K562 (cell line): ENCODE results near the gene BIRC7. TPM values are rescaled to one million over a fixed set of nuclear protein-coding genes. Genes with fewer than 3 reads are reported as not detected.
A peak's percentile ranks its signal among the peaks of the same experiment; 100 is the strongest.

Experiments used
- ATAC-seq: fragments of 200-7000 bp; cut with Tn5 transposase; 3 replicates; pipeline ENCODE4 v1.9.1; 2020; ENCODE audit warnings: moderate library complexity
- BruUV-seq: library from RNA; stranded (reverse); fragments of 400-500 nt; replicated peaks from 2 replicates; lab custom pipeline; 2021; lab: Mats Ljungman, UMichigan
- CTCF ChIA-PET: fragments of 300-600 bp; formaldehyde crosslinking; extraction: SDS; loops from one replicate; lab custom pipeline; 2021; ENCODE audit warnings: low intra/inter-chr PET ratio; lab: Yijun Ruan, JAX
- POLR2A ChIA-PET: fragments of 300-600, 350-650 bp; sonication (Branson Sonifier 250); formaldehyde crosslinking; extraction: SDS; loops from one replicate; lab custom pipeline; 2021; ENCODE audit warnings: antibody characterized with exemption, inconsistent platforms; lab: Yijun Ruan, JAX
- DNase-seq, 4 experiments: peaks; one replicate each; pipeline versions ENCODE4 v3.0.0 to v3.0.0-alpha.2; 2011 to 2018; ENCODE audit warnings: low spot score in 3 of 4, mixed read lengths in 3 of 4; ENCODE audit errors: extremely low read depth in 1 of 4
- FAIRE-seq: peaks from 2 replicates; lab custom pipeline; 2011; peaks lifted over from hg19 to GRCh38; lab: Jason Lieb, UNC
- H2AFZ ChIP-seq: 2 replicates; pipeline ENCODE4 v1.6.0; 2011; ENCODE audit warnings: low read depth, low read length, control low read depth, inconsistent platforms
- H3K27ac ChIP-seq: fragments of 200-600 bp; 3 replicates; pipeline ENCODE4 v1.8.0; 2011; ENCODE audit warnings: low read depth, mild to moderate bottlenecking, control low read depth, inconsistent platforms, low read length, moderate library complexity, mixed read lengths; ENCODE audit errors: extremely low read depth
- H3K27me3 ChIP-seq, 2 experiments: fragments of 300-600 bp in 1 of 2; 2 replicates in 1 of 2; 3 replicates in 1 of 2; pipeline versions ENCODE4 v1.6.0 to v1.8.0; 2011; ENCODE audit warnings: inconsistent platforms in 2 of 2, low read length in 2 of 2, mild to moderate bottlenecking in 1 of 2, mixed read lengths in 1 of 2, moderate library complexity in 1 of 2; ENCODE audit not compliant: control insufficient read depth in 2 of 2, insufficient read depth in 2 of 2
- H3K36me3 ChIP-seq: fragments of 300-600 bp; 3 replicates; pipeline ENCODE4 v1.8.0; 2011; ENCODE audit warnings: mild to moderate bottlenecking, low read length, inconsistent platforms; ENCODE audit not compliant: control insufficient read depth, insufficient read depth
- H3K4me1 ChIP-seq, 2 experiments: fragments of 200-600 bp in 1 of 2; replicated peaks in 1 of 2; 2 replicates in 1 of 2; 3 replicates in 1 of 2; pipeline versions ENCODE4 v1.5.1 to v1.8.0; 2011; ENCODE audit warnings: inconsistent platforms in 2 of 2, low read length in 2 of 2, mild to moderate bottlenecking in 1 of 2, mixed read lengths in 1 of 2, moderate library complexity in 1 of 2; ENCODE audit not compliant: control insufficient read depth in 2 of 2, insufficient read depth in 2 of 2
- H3K4me2 ChIP-seq: 2 replicates; pipeline ENCODE4 v1.6.1; 2011; ENCODE audit warnings: low read length, control low read depth, inconsistent platforms, mixed read lengths; ENCODE audit not compliant: insufficient read depth
- H3K4me3 ChIP-seq: fragments of 200-600 bp; sonication (generic), shearing (Covaris generic); 2 replicates; pipeline ENCODE4 v1.5.1; 2016; ENCODE audit warnings: control low read depth, inconsistent platforms
- H3K79me2 ChIP-seq: fragments of 200-600 bp; 3 replicates; pipeline ENCODE4 v1.8.0; 2011; ENCODE audit warnings: low read length, inconsistent platforms; ENCODE audit not compliant: control insufficient read depth, insufficient read depth
- H3K9ac ChIP-seq, 2 experiments: 2 replicates each; pipeline versions ENCODE4 v1.6.0 to v1.6.1; 2011; ENCODE audit warnings: low read depth in 2 of 2, low read length in 2 of 2, control low read depth in 1 of 2, inconsistent platforms in 1 of 2, mild to moderate bottlenecking in 1 of 2, mixed read lengths in 1 of 2; ENCODE audit not compliant: insufficient read depth in 1 of 2
- H3K9me1 ChIP-seq: one replicate; pipeline ENCODE4 v1.6.0; 2011; ENCODE audit warnings: inconsistent platforms, mild to moderate bottlenecking, low read length, moderate library complexity; ENCODE audit not compliant: control insufficient read depth, insufficient read depth
- H3K9me3 ChIP-seq: replicated peaks from 2 replicates; pipeline ENCODE4 v1.5.1; 2011; ENCODE audit warnings: low read depth, low read length, inconsistent platforms; ENCODE audit not compliant: control insufficient read depth, insufficient read depth
- H4K20me1 ChIP-seq: replicated peaks from 2 replicates; pipeline ENCODE4 v1.6.1; 2011; ENCODE audit warnings: low read length, inconsistent platforms, mixed read lengths; ENCODE audit not compliant: control insufficient read depth, insufficient read depth
- BRCA1 ChIP-seq, 2 experiments: fragments of 450-650 bp in 1 of 2; sonication (generic) in 1 of 2; formaldehyde crosslinking in 1 of 2; IDR thresholded peaks; 2 replicates each; pipeline versions ENCODE4 v1.5.0 to v1.6.1; 2017 to 2020; ENCODE audit warnings: mild to moderate bottlenecking in 1 of 2, missing genetic modification reagents in 1 of 2
- HSF4 ChIP-seq: fragments of 250-450 bp; sonication (Bioruptor Pico); IDR thresholded peaks from 2 replicates; pipeline ENCODE4 v2.1.2; 2022; ENCODE audit warnings: mild to moderate bottlenecking, moderate library complexity, borderline replicate concordance
- PRMT5 ChIP-seq: sonication (generic); formaldehyde crosslinking; IDR thresholded peaks from 2 replicates; pipeline ENCODE4 v1.5.0; 2020; ENCODE audit warnings: missing genetic modification reagents
- WGBS: fragments of 100-300 bp; shearing (Covaris generic); methylation state at CpG from one replicate; pipeline ENCODE4 v1.1.6; 2016; ENCODE audit warnings: low coverage, mixed read lengths; ENCODE audit not compliant: insufficient coverage; ENCODE audit errors: missing lambda C conversion rate; 5-methylcytosine and 5-hydroxymethylcytosine counted together
- in situ Hi-C: fragments of 300-500 bp; cut with MboI; formaldehyde crosslinking; loops from 4 replicates; pipeline ENCODE4 v1.15.0; 2018; ENCODE audit warnings: inconsistent platforms, mixed read lengths
- intact Hi-C: fragments of 100-400 bp; cut with micrococcal nuclease; formaldehyde crosslinking; loops from 2 replicates; pipeline ENCODE4 v1.14.2; 2022
- polyA plus RNA-seq, 8 experiments: library from polyadenylated mRNA; depleted of rRNA in 4 of 8; stranded (reverse) in 5 of 8; unstranded in 3 of 8; fragments of >200 nt; fragmentation: Nextera tagmentation in 2 of 8; fragmentation: Illumina TruSeq in 1 of 8; extraction: Ambion mirVana in 2 of 8; extraction: Trizol in 1 of 8; gene quantifications; 2 replicates each; pipeline versions ENCODE4 v1.2.1 to v1.2.3, GENCODE V29; 2011 to 2014; ENCODE audit warnings: inconsistent platforms in 1 of 8, missing spikeins in 1 of 8
- total RNA-seq, 7 experiments: library from RNA; depleted of rRNA in 6 of 7; stranded (reverse); fragments of >200 nt in 6 of 7; fragmentation: Illumina TruSeq in 2 of 7; extraction: Trizol in 2 of 7; gene quantifications; 2 replicates each; pipeline versions ENCODE4 v1.2.1 to v1.2.3, GENCODE V29; 2011 to 2021; ENCODE audit warnings: low replicate concordance in 1 of 7
- TF ChIP-seq, protein P1 (sequence below): fragments of 200-600 bp; sonication (generic); IDR thresholded peaks from one replicate; pipeline ENCODE4 v1.6.1; 2012; ENCODE audit warnings: mild to moderate bottlenecking, low read depth, low read length, inconsistent platforms

Gene BIRC7
- total and polyA plus RNA-seq, 9 of the 15 experiments (the other 6 are each of a cell fraction or from before 2014, with no cell fraction given) = 0.14 to 0.19 (median 0.16) TPM; not detected in 5

GRCh38 chr20:63223826-63224207 lies 11.9 kb upstream of the BIRC7 start:
- TF ChIP-seq, protein P1, sequence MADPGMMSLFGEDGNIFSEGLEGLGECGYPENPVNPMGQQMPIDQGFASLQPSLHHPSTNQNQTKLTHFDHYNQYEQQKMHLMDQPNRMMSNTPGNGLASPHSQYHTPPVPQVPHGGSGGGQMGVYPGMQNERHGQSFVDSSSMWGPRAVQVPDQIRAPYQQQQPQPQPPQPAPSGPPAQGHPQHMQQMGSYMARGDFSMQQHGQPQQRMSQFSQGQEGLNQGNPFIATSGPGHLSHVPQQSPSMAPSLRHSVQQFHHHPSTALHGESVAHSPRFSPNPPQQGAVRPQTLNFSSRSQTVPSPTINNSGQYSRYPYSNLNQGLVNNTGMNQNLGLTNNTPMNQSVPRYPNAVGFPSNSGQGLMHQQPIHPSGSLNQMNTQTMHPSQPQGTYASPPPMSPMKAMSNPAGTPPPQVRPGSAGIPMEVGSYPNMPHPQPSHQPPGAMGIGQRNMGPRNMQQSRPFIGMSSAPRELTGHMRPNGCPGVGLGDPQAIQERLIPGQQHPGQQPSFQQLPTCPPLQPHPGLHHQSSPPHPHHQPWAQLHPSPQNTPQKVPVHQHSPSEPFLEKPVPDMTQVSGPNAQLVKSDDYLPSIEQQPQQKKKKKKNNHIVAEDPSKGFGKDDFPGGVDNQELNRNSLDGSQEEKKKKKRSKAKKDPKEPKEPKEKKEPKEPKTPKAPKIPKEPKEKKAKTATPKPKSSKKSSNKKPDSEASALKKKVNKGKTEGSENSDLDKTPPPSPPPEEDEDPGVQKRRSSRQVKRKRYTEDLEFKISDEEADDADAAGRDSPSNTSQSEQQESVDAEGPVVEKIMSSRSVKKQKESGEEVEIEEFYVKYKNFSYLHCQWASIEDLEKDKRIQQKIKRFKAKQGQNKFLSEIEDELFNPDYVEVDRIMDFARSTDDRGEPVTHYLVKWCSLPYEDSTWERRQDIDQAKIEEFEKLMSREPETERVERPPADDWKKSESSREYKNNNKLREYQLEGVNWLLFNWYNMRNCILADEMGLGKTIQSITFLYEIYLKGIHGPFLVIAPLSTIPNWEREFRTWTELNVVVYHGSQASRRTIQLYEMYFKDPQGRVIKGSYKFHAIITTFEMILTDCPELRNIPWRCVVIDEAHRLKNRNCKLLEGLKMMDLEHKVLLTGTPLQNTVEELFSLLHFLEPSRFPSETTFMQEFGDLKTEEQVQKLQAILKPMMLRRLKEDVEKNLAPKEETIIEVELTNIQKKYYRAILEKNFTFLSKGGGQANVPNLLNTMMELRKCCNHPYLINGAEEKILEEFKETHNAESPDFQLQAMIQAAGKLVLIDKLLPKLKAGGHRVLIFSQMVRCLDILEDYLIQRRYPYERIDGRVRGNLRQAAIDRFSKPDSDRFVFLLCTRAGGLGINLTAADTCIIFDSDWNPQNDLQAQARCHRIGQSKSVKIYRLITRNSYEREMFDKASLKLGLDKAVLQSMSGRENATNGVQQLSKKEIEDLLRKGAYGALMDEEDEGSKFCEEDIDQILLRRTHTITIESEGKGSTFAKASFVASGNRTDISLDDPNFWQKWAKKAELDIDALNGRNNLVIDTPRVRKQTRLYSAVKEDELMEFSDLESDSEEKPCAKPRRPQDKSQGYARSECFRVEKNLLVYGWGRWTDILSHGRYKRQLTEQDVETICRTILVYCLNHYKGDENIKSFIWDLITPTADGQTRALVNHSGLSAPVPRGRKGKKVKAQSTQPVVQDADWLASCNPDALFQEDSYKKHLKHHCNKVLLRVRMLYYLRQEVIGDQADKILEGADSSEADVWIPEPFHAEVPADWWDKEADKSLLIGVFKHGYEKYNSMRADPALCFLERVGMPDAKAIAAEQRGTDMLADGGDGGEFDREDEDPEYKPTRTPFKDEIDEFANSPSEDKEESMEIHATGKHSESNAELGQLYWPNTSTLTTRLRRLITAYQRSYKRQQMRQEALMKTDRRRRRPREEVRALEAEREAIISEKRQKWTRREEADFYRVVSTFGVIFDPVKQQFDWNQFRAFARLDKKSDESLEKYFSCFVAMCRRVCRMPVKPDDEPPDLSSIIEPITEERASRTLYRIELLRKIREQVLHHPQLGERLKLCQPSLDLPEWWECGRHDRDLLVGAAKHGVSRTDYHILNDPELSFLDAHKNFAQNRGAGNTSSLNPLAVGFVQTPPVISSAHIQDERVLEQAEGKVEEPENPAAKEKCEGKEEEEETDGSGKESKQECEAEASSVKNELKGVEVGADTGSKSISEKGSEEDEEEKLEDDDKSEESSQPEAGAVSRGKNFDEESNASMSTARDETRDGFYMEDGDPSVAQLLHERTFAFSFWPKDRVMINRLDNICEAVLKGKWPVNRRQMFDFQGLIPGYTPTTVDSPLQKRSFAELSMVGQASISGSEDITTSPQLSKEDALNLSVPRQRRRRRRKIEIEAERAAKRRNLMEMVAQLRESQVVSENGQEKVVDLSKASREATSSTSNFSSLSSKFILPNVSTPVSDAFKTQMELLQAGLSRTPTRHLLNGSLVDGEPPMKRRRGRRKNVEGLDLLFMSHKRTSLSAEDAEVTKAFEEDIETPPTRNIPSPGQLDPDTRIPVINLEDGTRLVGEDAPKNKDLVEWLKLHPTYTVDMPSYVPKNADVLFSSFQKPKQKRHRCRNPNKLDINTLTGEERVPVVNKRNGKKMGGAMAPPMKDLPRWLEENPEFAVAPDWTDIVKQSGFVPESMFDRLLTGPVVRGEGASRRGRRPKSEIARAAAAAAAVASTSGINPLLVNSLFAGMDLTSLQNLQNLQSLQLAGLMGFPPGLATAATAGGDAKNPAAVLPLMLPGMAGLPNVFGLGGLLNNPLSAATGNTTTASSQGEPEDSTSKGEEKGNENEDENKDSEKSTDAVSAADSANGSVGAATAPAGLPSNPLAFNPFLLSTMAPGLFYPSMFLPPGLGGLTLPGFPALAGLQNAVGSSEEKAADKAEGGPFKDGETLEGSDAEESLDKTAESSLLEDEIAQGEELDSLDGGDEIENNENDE = no peak
- TF ChIP-seq BRCA1 (IDR thresholded peaks at IDR 0.05) (no peak), BRCA1 (CRISPR knock-in tag; IDR thresholded peaks at IDR 0.05) (no peak), PRMT5 (CRISPR knock-in tag) (no peak), HSF4 (CRISPR knock-in tag) (no peak)
- TF ChIP-seq, all 486 proteins: peak for 0
- H3K4me1 ChIP-seq = peaks cover 0 to 21% of the 10 kb centered on the region in 2 experiments; a peak in 2 of 5 replicates
- H3K9ac ChIP-seq = peak overlapping the region in 1 of 2 experiments; percentile 8; a peak in 1 of 4 replicates
- no peaks in the 10 kb centered on the region for H4K20me1 ChIP-seq
- peaks cover 5 to 45% of the 10 kb centered on the region in 2 experiments for H3K27me3 ChIP-seq
- ChIA-PET CTCF (no interaction called here), POLR2A (interaction anchor here (0.6 to 1.4 kb wide), 5 partner anchors 8 to 236 kb away, joined by 3 to 5 read pairs (median 3); partner anchors contain the start of gene ARFGAP1)
- no peak overlapping the region for H3K4me3 ChIP-seq
- in situ Hi-C loops = no loop called here
- no peak for DNase-seq
- FAIRE-seq = no peak
- no peaks in the 10 kb centered on the region for H3K79me2 ChIP-seq
- intact Hi-C loops = loop anchor here (5.0 kb wide), 1 partner anchor 158 kb away; no protein-coding TSS in a partner anchor
- no TSS peak for BruUV-seq
- H3K36me3 ChIP-seq = no peaks in the 10 kb centered on the region
- H3K4me2 ChIP-seq = no peak overlapping the region
- H3K9me3 ChIP-seq = no peaks in the 10 kb centered on the region
- H3K9me1 ChIP-seq = no peaks in the 10 kb centered on the region
- WGBS = 10% methylated on average over 6 of the region's 6 CpGs
- H2AFZ ChIP-seq = no peak overlapping the region
- no peak overlapping the region for H3K27ac ChIP-seq
- no peak for ATAC-seq
